ENCODE data around the gene CUX1.

Gene CUX1

GRCh38 chr7:102120666-102121195 is 303.3 kb downstream of the CUX1 start:
- no peak overlapping the region for H3K4me3 ChIP-seq (replicated peaks in 1 of 2; ENCODE audit: low read depth in 2 of 2, low read length in 2 of 2)
- no peak for DNase-seq (ENCODE audit: low read depth in 2 of 2)
- no peak for TF ChIP-seq CTCF (IDR thresholded peaks at IDR 0.05; ENCODE audit: low read depth, low read length)

- peak; percentile 69 to 70 for DNase-seq (ENCODE audit: low read depth in 2 of 2)
- no peak overlapping the region for H3K4me3 ChIP-seq (replicated peaks in 1 of 2; ENCODE audit: low read depth in 2 of 2, low read length in 2 of 2)
- TF ChIP-seq CTCF (IDR thresholded peaks at IDR 0.05; ENCODE audit: low read depth, low read length): no peak
Measured at GRCh38 chr7:102122026-102122425, 304.6 kb downstream of the CUX1 start.

- peak; percentile 90 to 92 for DNase-seq (ENCODE audit: low read depth in 2 of 2)
- no peak overlapping the region for H3K4me3 ChIP-seq (replicated peaks in 1 of 2; ENCODE audit: low read depth in 2 of 2, low read length in 2 of 2)
- no peak for TF ChIP-seq CTCF (IDR thresholded peaks at IDR 0.05; ENCODE audit: low read depth, low read length)
Measured at GRCh38 chr7:102125127-102125596, 307.7 kb downstream of the CUX1 start.

GRCh38 chr7:102128303-102128702 is 310.9 kb downstream of the CUX1 start:
- no peak overlapping the region for H3K4me3 ChIP-seq (replicated peaks in 1 of 2; ENCODE audit: low read depth in 2 of 2, low read length in 2 of 2)
- TF ChIP-seq CTCF (IDR thresholded peaks at IDR 0.05; ENCODE audit: low read depth, low read length): no peak
- DNase-seq (ENCODE audit: low read depth in 2 of 2): no peak

- DNase-seq (ENCODE audit: low read depth in 2 of 2): no peak
- H3K4me3 ChIP-seq (replicated peaks in 1 of 2; ENCODE audit: low read depth in 2 of 2, low read length in 2 of 2): no peak overlapping the region
- no peak for TF ChIP-seq CTCF (IDR thresholded peaks at IDR 0.05; ENCODE audit: low read depth, low read length)
Measured at GRCh38 chr7:102129636-102130370, 312.4 kb downstream of the CUX1 start.

GRCh38 chr7:102132209-102132752 is 314.9 kb downstream of the CUX1 start:
- DNase-seq (ENCODE audit: low read depth in 2 of 2): no peak
- no peak overlapping the region for H3K4me3 ChIP-seq (replicated peaks in 1 of 2; ENCODE audit: low read depth in 2 of 2, low read length in 2 of 2)
- no peak for TF ChIP-seq CTCF (IDR thresholded peaks at IDR 0.05; ENCODE audit: low read depth, low read length)

All from cardiac fibroblast (primary cell).